Keratinocyte (primary cell): ENCODE measurements around the gene ADAMTS17.

Source experiments
- EZH2 ChIP-seq: IDR thresholded peaks from one replicate; pipeline ENCODE4 v1.6.1; 2012; ENCODE audit warnings: inconsistent platforms, mild to moderate bottlenecking, low read length, moderate library complexity
- TF ChIP-seq, protein P1 (sequence below), 3 experiments: IDR thresholded peaks in 1 of 3; conservative IDR thresholded peaks in 1 of 3; optimal IDR thresholded peaks in 1 of 3; 2 replicates in 2 of 3; 3 replicates in 1 of 3; pipeline versions ENCODE3 to v1.5.1; 2011; ENCODE audit warnings: low read length in 3 of 3, mild to moderate bottlenecking in 3 of 3, moderate library complexity in 2 of 3, control low read depth in 1 of 3, inconsistent platforms in 1 of 3; ENCODE audit not compliant: insufficient read depth in 2 of 3; ENCODE audit errors: extremely low read depth in 1 of 3

GRCh38 chr15:99930696-99931095 is 411.1 kb downstream of the ADAMTS17 start:
- TF ChIP-seq, protein P1, sequence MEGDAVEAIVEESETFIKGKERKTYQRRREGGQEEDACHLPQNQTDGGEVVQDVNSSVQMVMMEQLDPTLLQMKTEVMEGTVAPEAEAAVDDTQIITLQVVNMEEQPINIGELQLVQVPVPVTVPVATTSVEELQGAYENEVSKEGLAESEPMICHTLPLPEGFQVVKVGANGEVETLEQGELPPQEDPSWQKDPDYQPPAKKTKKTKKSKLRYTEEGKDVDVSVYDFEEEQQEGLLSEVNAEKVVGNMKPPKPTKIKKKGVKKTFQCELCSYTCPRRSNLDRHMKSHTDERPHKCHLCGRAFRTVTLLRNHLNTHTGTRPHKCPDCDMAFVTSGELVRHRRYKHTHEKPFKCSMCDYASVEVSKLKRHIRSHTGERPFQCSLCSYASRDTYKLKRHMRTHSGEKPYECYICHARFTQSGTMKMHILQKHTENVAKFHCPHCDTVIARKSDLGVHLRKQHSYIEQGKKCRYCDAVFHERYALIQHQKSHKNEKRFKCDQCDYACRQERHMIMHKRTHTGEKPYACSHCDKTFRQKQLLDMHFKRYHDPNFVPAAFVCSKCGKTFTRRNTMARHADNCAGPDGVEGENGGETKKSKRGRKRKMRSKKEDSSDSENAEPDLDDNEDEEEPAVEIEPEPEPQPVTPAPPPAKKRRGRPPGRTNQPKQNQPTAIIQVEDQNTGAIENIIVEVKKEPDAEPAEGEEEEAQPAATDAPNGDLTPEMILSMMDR (optimal IDR thresholded peaks at IDR 0.05 in 1 of 3, IDR thresholded peaks at IDR 0.05 in 1 of 3, conservative IDR thresholded peaks at IDR 0.05 in 1 of 3; ENCODE audit: extremely low read depth in 1 of 3, insufficient read depth in 2 of 3, low read length in 3 of 3): no peak
- TF ChIP-seq EZH2: no peak
